Tibial nerve (tissue), 4 donors: ENCODE data around the gene EXD3. TPM values are rescaled to one million over a fixed set of nuclear protein-coding genes. Genes with fewer than 3 reads are reported as not detected.
A peak's percentile ranks its signal among the peaks of the same experiment; 100 is the strongest.

Source experiments
- DNase-seq, 2 donors: peaks; one replicate each; pipeline ENCODE4 v3.0.0-alpha.2; 2019; ENCODE audit warnings: low spot score in 2 of 2
- H3K27ac ChIP-seq, 4 donors: fragments of 200-600 bp; sonication (generic) in 3 of 4; one replicate each; pipeline ENCODE4 v1.5.1; 2017 to 2019; ENCODE audit warnings: mild to moderate bottlenecking in 1 of 4
- H3K27me3 ChIP-seq, 2 donors: fragments of 200-600 bp; sonication (generic) in 1 of 2; one replicate each; pipeline versions ENCODE4 v1.5.1 to v1.6.0; 2017 to 2019
- H3K36me3 ChIP-seq, 3 donors: fragments of 200-600 bp; sonication (generic); one replicate each; pipeline ENCODE4 v1.5.1; 2018 to 2019
- H3K4me1 ChIP-seq, 4 donors: fragments of 200-600 bp; sonication (generic) in 3 of 4; one replicate each; pipeline ENCODE4 v1.5.1; 2017 to 2019
- H3K4me3 ChIP-seq, 4 donors: fragments of 200-600 bp; sonication (generic) in 3 of 4; one replicate each; pipeline ENCODE4 v1.5.1; 2017 to 2019; ENCODE audit warnings: mild to moderate bottlenecking in 1 of 4, moderate library complexity in 1 of 4
- H3K9me3 ChIP-seq, 4 donors: fragments of 200-600 bp; sonication (generic) in 3 of 4; one replicate each; pipeline ENCODE4 v1.5.1; 2017 to 2019
- EP300 ChIP-seq, 2 donors: sonication (generic); formaldehyde crosslinking; IDR thresholded peaks; one replicate each; pipeline ENCODE4 v1.6.1; 2017; ENCODE audit warnings: antibody characterized with exemption in 2 of 2, mild to moderate bottlenecking in 1 of 2
- POLR2A ChIP-seq, 2 donors: fragments of 450-650 bp; IDR thresholded peaks; one replicate each; pipeline ENCODE4 v1.6.1; 2017; ENCODE audit warnings: antibody characterized with exemption in 2 of 2, mild to moderate bottlenecking in 2 of 2, moderate library complexity in 2 of 2
- WGBS, 2 donors: methylation state at CpG; one replicate each; pipeline ENCODE4 v1.1.5; 2018; 5-methylcytosine and 5-hydroxymethylcytosine counted together
- total RNA-seq, 4 donors: library from RNA; depleted of rRNA; stranded (reverse); fragments of >200 nt; gene quantifications; one replicate each; pipeline ENCODE4 v1.1.0, GENCODE V29; 2016
- TF ChIP-seq, protein P1 (sequence below), 5 experiments: fragments of 200-600 bp in 3 of 5; fragments of 450-650 bp in 2 of 5; sonication (generic) in 3 of 5; IDR thresholded peaks; one replicate each; pipeline ENCODE4 v1.5.1; 2016 to 2019; ENCODE audit warnings: antibody characterized with exemption in 5 of 5, mild to moderate bottlenecking in 3 of 5, moderate library complexity in 2 of 5

EXD3 gene
- total RNA-seq, 4 donors from 2014 or later: 27.6 to 99.9 (median 55.2) TPM

DNA sequence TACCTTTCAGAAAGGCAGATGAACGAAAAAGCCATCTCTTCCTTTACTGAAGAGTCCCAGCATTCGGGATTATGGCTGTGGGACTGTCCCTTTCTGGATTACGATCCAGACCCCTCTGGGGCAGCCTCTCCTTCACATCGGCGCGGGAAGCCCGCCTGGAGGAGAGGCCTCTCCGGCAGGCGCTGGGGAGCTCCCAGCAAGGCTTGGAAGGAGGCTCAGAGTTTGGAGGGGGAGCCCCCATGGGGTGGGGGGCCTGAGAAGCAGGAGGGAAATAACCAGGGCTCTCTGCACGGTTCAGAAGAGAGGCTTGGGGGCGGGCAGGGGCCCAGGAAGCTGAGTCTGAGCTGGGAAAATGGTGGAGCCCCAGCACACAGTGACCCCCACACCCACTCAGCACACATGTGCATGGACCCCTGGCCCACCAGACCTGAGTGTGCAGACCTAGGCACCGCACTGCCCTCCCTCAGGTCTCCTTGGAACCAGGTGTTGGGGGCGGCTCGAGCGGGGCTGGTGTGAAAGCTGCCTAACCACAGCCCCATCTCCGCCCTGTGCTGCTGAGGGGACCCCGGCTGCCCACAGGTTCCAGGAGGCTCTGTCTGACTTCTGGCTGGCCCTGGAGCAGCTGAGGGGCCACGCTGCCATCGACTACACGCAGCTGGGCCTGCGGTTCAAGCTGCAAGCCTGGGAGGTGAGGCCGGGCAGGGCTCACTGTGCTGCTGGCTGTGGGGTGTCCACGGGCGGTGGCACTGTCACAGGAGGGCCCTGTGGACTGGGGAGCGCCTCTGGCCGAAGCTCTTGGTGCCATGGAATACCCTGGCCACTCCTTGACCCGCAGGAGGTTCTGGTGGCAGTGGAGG, 4.7 kb upstream of the EXD3 start:
- Histone ChIP-seq H3K27me3 (no peaks in the 10 kb centered on the region), H3K4me3 (no peak overlapping the region), H3K4me1 (peaks cover 0 to 19% (median 8%) of the 10 kb centered on the region in 4 donors), H3K36me3 (no peaks in the 10 kb centered on the region), H3K27ac (no peak overlapping the region), H3K9me3 (no peaks in the 10 kb centered on the region)
- TF ChIP-seq EP300 (IDR thresholded peaks at IDR 0.05) (no peak), POLR2A (IDR thresholded peaks at IDR 0.05) (no peak)
- TF ChIP-seq, protein P1, sequence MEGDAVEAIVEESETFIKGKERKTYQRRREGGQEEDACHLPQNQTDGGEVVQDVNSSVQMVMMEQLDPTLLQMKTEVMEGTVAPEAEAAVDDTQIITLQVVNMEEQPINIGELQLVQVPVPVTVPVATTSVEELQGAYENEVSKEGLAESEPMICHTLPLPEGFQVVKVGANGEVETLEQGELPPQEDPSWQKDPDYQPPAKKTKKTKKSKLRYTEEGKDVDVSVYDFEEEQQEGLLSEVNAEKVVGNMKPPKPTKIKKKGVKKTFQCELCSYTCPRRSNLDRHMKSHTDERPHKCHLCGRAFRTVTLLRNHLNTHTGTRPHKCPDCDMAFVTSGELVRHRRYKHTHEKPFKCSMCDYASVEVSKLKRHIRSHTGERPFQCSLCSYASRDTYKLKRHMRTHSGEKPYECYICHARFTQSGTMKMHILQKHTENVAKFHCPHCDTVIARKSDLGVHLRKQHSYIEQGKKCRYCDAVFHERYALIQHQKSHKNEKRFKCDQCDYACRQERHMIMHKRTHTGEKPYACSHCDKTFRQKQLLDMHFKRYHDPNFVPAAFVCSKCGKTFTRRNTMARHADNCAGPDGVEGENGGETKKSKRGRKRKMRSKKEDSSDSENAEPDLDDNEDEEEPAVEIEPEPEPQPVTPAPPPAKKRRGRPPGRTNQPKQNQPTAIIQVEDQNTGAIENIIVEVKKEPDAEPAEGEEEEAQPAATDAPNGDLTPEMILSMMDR (IDR thresholded peaks at IDR 0.05): no peak
- no peak for DNase-seq
- 72 to 77% methylated on average over 7 to 25 of the region's 27 CpGs for WGBS, 2 donors

DNA sequence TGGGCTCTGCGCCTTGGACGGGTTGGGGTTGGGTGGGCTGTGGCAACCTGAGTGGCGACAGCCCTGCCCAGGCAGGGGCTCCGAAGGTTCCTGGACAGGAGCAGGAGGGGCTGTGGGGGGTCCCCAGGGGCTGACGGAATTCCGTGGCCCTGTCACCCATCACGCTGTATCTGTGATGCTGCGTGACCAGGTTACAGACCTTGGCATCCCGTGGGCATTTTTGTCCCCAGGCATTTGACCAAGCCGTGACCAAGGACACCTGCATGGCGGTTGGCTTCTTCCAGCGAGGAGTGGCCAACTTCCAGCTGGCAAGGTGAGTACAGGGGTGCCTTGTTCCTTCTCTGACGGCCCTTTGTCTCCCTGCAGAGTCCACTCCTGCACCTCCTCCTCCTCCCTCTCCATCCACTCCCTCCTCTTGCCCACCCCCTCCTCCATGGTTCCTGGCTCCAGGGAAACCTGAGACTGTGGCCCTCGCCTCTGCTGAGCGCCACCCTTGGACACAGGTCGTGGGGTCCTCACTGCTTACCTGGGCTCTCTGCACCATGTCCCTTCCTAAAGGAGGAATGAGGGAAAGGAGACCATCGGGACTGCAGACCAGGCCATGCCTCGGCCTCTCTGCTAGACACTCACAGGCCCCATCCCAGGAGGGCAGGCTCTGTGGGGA, 3.2 kb upstream of the EXD3 start:
- Histone ChIP-seq H3K4me3 (no peak overlapping the region), H3K4me1 (peaks cover 0 to 33% (median 18%) of the 10 kb centered on the region in 4 donors), H3K27ac (no peak overlapping the region), H3K9me3 (no peaks in the 10 kb centered on the region), H3K36me3 (no peaks in the 10 kb centered on the region), H3K27me3 (no peaks in the 10 kb centered on the region)
- TF ChIP-seq EP300 (IDR thresholded peaks at IDR 0.05) (no peak), POLR2A (IDR thresholded peaks at IDR 0.05) (no peak)
- TF ChIP-seq, protein P1 (IDR thresholded peaks at IDR 0.05): no peak
- no peak for DNase-seq
- 73 to 77% methylated on average over 14 to 16 of the region's 18 CpGs for WGBS, 2 donors

DNA sequence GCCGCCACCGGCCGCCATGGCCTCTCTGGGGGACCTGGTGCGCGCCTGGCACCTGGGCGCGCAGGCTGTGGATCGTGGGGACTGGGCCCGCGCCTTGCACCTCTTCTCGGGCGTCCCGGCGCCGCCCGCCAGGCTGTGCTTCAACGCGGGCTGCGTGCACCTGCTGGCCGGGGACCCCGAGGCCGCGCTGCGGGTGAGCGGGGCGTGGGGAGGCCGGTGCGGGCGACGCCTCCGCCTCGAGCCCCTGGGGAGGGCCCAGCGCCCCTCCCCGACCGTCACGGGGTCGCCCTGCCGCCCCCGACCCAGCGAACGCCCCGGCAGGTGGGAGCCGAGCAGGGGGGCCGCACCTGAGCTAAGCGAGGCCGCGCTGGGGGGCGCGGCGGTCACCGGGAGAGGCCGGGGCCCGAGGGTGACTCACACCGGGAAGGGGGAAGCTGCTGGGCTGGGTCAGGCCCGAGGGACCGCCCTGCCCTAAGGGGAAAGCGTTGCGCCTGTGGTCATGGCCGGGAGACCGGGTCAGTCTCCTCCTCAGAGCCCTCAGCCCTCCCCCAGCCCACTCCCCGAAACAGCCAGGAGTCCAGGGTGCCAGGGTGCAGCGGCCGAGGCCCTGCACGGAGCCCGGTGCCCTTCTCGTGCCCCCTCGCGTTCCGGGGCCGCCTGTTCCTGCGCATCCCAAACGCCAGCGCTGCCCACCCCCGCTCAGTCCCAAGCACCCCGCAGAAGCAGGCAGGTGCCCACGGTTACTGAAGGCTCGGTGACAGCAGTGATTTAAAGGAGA, 741 bp upstream of the EXD3 start:
- Histone ChIP-seq H3K27ac (peak overlapping the region; percentile 60 to 92 (median 86)), H3K27me3 (no peaks in the 10 kb centered on the region), H3K9me3 (no peaks in the 10 kb centered on the region), H3K4me1 (peaks cover 0 to 38% (median 19%) of the 10 kb centered on the region in 4 donors), H3K36me3 (no peaks in the 10 kb centered on the region), H3K4me3 (peak overlapping the region; percentile 46 to 77 (median 70))
- no peak for DNase-seq
- TF ChIP-seq, protein P1 (IDR thresholded peaks at IDR 0.05): peak in 3 of 5 experiments; percentile 27 to 47 (median 39)
- TF ChIP-seq POLR2A (IDR thresholded peaks at IDR 0.05): no peak
- WGBS, 2 donors: 22 to 40% methylated on average over 9 to 49 of the region's 77 CpGs

GRCh38 chr9:137421838-137422603, 941 bp downstream of the EXD3 start:
- no peaks in the 10 kb centered on the region for H3K9me3 ChIP-seq
- peaks cover 0 to 38% (median 19%) of the 10 kb centered on the region in 4 donors for H3K4me1 ChIP-seq
- peak overlapping the region in 3 of 4 donors; percentile 73 to 92 (median 87) for H3K27ac ChIP-seq
- 1 to 2% methylated on average over 11 of the region's 11 CpGs for WGBS, 2 donors
- peaks cover 0 to 8% (median 0%) of the 10 kb centered on the region in 3 donors for H3K36me3 ChIP-seq
- peak overlapping the region; percentile 69 to 78 (median 74) for H3K4me3 ChIP-seq
- TF ChIP-seq, protein P1 (IDR thresholded peaks at IDR 0.05): no peak
- TF ChIP-seq EP300 (IDR thresholded peaks at IDR 0.05) (no peak), POLR2A (IDR thresholded peaks at IDR 0.05) (no peak)
- H3K27me3 ChIP-seq: no peaks in the 10 kb centered on the region
- DNase-seq: no peak
